CD4-positive, alpha-beta T cell treated with Interleukin-4 for 1 hour (primary cell): Measurements from ENCODE around the gene CDH4.

Experiments
- DNase-seq, 2 donors: peaks; one replicate each; pipeline ENCODE4 v3.0.0-alpha.2; 2020 to 2022

CDH4 gene

DNA sequence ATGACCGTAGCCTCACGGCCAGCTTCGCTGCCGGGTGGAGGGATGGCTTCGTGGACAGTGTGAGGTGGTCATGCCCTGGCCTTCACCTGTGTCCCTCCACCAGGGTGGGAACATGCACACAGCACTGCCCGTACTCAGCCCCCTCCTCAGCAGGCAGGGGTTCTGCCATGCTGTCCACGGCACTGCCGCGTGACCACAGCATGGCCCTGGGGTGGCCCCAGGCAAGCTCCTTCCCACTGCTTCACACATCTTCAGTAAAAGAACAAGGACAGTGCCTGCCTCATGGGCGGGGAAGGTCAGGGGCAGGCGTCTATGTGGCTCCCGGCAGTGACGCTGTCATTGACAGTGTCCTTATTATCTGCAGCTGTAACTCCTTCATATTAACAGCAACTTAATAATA lies 607.7 kb downstream of the CDH4 start:
- no peak for DNase-seq

DNA sequence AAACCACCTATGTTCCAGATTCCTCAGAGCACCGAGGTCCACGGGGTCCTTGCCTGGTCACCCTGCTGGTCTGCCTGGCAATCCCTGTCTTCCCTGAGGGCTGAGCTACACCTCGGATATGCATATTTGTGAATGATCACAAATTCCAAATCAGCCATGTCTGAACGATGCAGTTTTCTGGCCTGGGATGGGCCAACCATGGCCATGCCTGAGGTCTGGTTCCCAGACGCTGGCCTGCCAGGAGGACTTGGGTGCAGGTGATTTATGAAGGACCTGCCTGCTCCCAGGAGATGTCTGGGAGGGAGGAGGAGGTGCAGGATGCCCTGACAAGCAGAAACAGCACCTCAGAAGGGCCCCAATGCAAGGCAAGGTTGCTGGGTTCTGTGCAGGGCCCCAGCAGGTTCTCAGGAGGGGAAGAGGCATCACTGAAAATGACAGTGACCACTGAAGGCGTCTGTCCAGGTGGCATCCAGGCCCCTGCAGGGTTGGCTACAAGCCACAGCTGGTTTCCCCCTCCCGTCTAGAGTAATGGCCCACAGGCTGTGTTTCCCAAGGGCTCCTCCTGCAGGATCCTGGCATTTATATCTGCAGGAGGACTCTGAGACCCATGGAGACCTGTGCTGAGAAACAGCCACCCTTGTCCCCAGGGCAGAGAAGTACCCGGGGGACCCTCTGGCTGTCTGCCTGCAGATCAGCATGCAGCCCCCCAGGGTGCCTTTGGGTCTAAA lies 608.4 kb downstream of the CDH4 start:
- DNase-seq: no peak

GRCh38 chr20:61861054-61861841 lies 609.2 kb downstream of the CDH4 start:
- no peak for DNase-seq

- DNase-seq: no peak
These were observed 609.8 kb downstream of the CDH4 start for GRCh38 chr20:61861858-61862257.

GRCh38 chr20:61862881-61863280 lies 610.8 kb downstream of the CDH4 start:
- DNase-seq: no peak

DNA sequence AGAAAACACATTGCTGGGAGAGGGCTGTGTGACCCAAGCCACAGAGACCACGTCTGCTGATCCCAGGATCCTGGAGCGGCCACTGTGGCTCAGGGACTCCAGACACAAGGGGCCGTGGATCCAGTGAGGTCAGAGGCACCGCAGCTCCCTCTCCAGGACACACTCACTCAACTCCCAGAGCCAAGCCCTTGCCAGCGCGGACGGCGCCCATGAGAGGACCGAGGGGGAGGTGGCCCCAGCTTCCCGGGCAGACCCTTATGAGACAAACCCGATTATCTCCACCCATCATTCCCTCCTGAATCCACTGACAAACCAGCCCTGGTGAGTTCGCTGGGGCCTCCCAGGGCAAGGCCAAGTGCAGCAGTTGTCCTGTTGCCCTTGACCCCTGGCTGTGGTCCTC lies 612.4 kb downstream of the CDH4 start:
- no peak for DNase-seq

- no peak for DNase-seq
These were observed 613.3 kb downstream of the CDH4 start for GRCh38 chr20:61865353-61865752.

GRCh38 chr20:61866165-61866564 lies 614.1 kb downstream of the CDH4 start:
- DNase-seq: no peak

DNA sequence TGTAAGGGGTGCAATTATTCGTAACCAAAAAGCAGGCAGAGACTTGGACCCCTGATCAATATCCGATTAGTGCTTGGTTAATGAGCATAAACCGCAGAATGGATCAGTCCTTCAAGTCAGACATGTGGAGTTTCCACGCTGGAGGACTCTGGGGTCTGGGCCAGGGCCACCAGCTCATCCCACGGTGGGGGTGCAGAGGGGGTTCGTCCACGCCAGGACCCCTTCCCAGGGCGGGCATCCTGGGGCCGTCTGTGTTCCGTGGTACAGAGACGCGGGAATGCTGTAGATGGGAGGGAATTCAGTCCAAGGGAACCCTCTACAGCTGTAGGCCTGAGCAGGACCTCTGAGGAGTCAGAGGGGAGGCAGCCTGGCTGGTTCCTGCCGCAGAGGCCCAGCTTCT lies 615.9 kb downstream of the CDH4 start:
- DNase-seq: no peak

GRCh38 chr20:61868466-61869090 lies 616.5 kb downstream of the CDH4 start:
- no peak for DNase-seq

GRCh38 chr20:61869750-61870507 lies 617.9 kb downstream of the CDH4 start:
- DNase-seq: no peak

- no peak for DNase-seq
These were observed 619.1 kb downstream of the CDH4 start for GRCh38 chr20:61871160-61871559.

GRCh38 chr20:61871913-61872312 lies 619.9 kb downstream of the CDH4 start:
- no peak for DNase-seq

DNA sequence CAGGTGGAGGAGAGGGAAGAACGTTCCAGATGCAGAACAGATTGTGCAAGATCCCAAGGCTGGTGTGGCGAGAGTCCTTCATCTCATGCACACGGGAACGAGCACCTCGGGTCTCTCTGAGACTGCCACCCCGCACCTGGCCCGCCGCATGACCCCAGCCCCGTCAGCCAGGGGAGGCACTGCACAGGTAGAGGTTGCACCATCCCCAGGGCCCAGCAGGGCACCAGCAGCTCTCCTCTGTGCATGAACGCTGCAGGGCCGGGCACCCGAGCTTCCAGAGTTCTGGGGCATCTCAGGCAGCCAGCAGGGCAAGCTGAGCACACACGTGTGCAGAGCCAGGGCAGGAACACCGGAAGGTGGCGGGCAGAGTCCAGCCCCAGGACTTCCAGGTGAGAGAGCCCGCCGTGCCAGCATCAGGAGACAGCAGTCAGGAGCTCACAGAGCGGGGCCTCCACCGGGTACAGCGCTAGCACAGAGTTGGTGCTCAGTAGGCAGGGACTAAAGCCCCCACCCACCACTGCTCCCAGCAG lies 620.4 kb downstream of the CDH4 start:
- no peak for DNase-seq

DNA sequence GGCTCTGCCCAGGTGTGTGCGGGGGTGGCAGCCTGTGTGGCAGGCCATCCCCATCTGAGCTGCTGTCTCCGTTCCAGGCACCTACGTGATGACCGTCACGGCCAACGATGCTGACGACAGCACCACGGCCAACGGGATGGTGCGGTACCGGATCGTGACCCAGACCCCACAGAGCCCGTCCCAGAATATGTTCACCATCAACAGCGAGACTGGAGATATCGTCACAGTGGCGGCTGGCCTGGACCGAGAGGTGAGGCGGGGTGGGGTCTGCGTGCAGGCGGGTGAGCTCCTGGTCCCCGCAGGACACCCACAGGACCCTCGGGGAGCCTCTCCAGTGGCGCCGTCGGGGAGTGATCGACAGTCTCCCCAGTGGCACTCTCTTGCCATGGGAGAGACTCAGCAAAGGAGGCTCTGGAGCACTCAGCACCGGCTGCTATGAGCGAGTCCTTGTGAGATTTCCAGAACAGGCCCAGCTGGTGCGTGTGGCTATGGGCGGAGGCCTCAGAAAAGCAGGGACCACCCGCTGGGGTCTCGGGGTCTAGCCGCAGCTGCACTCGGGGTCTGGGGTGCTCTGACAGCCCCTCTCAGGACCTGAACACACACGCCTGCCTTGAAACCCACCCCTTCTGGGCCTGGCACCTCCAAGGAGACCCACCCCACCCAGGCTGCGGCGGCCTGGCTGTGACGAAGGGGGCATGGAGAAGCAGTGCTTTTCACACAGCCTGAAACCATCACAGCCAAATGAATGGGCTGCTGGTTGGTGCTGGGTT lies 621.8 kb downstream of the CDH4 start:
- DNase-seq: no peak

GRCh38 chr20:61874421-61875068 lies 622.5 kb downstream of the CDH4 start:
- DNase-seq: no peak

DNA sequence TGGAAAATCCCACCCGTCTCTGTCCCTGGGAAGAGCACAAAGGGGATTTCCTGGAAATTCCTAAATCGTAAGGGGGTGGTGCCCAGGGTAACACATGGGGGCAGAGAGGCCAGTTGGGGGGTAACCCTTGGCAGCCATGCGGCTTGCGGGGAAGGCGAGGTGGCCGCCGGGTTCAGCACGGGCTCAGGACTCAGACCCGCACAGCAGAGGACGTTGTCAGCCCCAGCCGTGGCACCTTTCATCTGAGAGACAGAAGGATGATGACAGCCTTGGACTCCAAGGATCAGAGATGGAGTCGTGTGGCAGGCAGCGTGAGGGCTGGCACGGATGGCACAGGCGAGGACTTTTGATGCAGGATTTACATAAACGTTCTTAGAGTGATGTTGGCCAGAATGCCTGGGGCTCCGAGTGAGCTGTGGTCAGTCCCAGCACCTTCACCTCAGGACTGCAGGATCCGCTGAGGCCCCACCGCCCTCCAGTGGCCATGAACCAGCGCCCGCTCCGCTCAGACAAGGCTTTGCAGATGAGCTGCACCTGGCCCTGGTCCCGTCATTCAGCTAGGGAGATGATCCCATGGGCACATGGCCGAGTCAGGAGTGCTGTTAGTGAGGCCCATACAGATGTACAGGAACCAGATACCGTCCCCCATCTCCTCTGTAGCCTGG lies 623.3 kb downstream of the CDH4 start:
- no peak for DNase-seq

- DNase-seq: no peak
These were observed 623.9 kb downstream of the CDH4 start for GRCh38 chr20:61875996-61876395.

DNA sequence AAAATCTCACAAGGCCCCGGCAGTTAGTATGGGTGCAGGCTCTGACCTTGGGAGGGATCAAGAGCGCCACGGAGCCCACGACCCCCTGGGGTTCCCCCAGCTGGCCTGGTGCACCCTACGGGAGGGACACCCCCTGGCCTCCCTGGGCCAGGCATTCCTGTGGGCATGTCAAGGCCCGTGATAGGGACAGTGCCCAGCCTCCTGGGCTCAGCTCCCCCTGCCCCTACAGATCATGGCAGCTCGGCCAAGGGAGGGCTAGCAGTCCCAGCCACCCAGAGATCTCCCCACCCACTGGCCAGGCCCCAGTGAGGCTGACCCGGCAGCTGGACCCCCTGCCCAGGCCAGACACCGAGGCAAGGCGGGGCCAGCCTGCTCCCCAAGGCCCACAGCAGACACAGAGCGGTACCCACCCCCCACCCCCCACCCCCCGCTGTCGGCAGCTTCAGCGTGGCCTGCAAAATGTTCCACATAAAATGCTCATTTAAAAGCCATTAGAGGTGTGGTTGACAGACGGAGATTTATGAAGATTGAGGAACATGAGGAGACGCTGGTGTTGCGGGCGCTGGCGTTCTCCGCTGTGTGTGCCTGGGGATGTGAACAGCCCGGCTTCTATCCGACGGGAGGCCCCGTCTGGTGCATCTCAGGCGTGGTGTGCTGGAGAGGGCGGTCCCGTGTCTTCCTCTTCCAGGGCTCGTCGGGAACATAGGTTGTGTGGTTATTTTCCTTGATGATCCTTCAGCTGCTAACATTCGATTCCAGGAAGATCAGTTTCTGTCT lies 625.1 kb downstream of the CDH4 start:
- no peak for DNase-seq

GRCh38 chr20:61877776-61878477 lies 625.9 kb downstream of the CDH4 start:
- DNase-seq: no peak
